HG02981 (cell line): ENCODE results near the gene VAV3.

Experiments
- ATAC-seq: cut with Tn5 transposase; IDR thresholded peaks from one replicate; pipeline ENCODE4 v1.9.1; 2021; ENCODE audit warnings: mild to moderate bottlenecking, moderate library complexity; ENCODE audit not compliant: unreplicated experiment

The VAV3 gene

DNA sequence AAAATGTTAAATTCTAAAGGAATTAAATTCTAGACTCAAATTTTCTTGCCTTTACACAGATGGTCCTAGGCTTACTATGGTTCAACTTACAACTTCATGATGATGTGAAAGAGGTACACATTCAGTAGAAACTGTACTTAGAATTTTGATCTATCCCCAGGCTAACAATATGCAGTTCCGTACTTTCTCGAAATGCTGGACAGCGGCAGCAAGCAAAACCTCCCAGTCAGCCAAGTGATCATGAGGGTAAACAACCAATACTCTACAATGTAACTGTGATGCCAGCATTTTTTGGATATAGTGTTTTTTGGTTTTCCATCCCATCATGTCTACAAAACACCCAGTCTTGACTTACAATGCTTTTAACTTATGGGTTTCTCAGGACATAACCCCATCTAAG is 25.7 kb downstream of the VAV3 start:
- ATAC-seq: no peak

- ATAC-seq: peak; percentile 46
These were observed 28.2 kb downstream of the VAV3 start for GRCh38 chr1:107936498-107937481.

- peak; percentile 72 for ATAC-seq
These were observed 29.4 kb downstream of the VAV3 start for GRCh38 chr1:107935396-107936064.

DNA sequence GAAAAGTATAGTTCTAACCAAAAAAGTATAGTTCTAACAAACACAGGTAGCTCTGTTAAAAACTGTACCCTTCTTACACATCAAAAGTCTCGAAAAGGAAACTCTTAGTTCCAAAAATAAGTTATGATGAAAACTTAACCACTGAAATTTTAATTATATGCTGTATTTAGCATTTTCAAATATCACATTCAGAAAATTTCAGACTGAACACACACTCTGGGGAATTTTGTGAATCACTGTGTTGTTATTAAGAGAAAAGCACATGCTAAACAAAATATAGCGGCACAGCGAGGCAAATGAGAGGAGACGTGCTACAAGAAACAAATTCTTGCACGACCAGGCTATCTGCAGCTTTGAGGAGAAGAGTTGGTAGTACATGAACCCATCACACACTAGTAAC is 30.4 kb downstream of the VAV3 start:
- no peak for ATAC-seq

GRCh38 chr1:107933736-107934135 is 31.2 kb downstream of the VAV3 start:
- no peak for ATAC-seq

DNA sequence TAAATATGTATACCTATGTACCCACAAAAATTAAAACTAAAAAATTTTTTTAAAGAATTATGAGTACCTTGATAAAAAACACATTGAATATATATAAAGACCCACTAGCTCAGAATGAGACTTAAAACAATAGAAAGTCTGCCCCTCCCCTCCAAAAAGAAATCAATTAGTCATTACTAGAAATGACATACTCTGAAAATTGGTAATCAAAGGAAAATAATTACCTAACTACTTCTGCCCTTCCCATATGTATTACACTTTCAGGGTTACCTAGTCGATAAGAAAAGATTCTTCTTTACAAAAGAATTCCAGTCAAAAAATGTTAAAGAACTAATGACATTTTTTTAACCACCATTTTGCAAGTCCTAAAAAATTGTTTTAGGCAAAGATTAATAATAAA is 34.7 kb downstream of the VAV3 start:
- no peak for ATAC-seq

- ATAC-seq: no peak
These were observed 37.2 kb downstream of the VAV3 start for GRCh38 chr1:107927820-107928219.

DNA sequence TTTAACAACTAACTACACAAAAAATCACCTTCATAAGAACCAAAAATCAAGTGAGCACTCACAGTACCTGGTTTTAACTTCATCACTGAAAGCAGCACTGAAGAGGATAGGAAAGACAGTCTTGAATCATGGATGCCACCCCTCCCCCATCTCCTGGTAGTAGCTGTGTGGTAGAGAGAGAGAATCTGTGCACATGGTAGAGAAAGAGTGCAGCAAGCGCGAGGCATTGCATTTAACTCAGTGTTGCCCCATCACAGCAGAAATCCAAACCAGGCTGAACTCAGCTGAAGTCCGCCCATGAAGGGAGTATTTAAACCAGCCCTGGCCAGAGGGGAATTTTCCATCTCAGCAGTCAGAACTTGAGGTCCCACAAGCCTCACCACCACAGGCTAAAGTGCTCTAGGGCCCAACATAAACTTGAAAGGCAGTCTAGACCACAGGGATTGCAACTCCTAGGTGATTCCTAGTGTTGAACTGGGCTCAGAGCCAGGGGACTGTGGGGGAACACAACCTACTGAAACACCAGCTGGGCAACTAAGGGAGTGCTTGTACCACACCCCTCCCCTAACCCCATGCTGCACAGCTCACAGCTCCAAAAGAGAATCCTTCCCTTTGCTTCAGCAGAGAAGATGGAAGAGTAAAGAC is 38.4 kb downstream of the VAV3 start:
- no peak for ATAC-seq

DNA sequence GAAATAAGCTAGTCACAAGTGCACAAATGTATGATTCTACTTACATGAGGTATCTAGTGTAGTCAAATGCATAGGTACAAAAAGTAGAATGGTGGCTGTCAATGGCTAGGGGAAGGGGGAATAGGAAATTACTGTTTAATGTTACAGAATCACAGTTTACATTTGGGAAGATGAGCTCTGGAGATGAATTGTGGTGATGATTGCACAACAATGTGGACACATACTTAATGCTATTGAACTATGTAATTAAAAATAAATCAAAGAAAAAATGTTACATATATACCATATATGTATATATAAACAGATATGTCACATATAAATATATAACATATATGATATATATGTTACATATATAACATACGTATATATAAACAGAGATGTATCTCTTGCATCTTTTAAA is 39.4 kb downstream of the VAV3 start:
- no peak for ATAC-seq

DNA sequence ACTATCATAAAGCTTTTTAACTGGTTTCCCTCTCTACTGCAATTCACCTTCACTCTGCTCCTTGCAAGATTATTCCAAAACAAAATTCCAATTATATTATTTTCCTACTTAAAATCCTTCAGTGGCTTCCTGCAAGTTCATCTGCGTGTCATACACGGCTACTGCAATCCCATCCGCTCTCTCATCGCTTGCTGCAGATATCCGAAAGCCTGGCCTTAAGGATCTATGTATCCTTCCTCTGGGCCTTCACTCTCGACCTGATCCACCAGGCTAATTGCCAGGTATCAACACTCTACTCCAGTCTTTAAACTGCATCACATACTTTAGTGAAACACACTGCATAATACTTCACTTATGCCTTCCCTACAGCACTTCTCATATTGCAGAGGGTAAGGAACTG is 44.0 kb downstream of the VAV3 start:
- no peak for ATAC-seq

GRCh38 chr1:107920561-107920960 is 44.4 kb downstream of the VAV3 start:
- ATAC-seq: no peak

GRCh38 chr1:107919953-107920352 is 45.0 kb downstream of the VAV3 start:
- ATAC-seq: no peak

GRCh38 chr1:107914119-107914765 is 50.7 kb downstream of the VAV3 start:
- no peak for ATAC-seq

DNA sequence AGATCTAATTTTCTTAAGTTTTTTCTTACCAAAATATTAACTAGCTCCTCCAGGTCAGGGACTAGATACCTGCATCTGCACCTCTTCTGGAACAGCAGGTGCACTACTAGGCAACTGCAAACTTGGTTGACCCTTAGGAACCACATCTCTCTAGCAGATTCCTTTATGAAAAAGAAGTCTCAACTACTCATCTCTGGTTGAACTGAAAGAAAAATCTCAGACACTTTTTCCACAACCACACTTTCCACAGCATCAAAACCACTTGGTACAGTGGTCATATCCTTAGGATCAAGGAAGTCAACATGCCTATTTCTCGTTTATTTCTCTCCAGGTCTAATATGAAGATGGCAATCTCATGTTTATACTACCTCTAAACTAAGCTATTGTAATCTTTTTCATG is 52.3 kb downstream of the VAV3 start:
- ATAC-seq: no peak

GRCh38 chr1:107900090-107900945 is 64.7 kb downstream of the VAV3 start:
- no peak for ATAC-seq

GRCh38 chr1:107899655-107900054 is 65.3 kb downstream of the VAV3 start:
- no peak for ATAC-seq

- ATAC-seq: no peak
These were observed 67.3 kb downstream of the VAV3 start for GRCh38 chr1:107897438-107898345.

DNA sequence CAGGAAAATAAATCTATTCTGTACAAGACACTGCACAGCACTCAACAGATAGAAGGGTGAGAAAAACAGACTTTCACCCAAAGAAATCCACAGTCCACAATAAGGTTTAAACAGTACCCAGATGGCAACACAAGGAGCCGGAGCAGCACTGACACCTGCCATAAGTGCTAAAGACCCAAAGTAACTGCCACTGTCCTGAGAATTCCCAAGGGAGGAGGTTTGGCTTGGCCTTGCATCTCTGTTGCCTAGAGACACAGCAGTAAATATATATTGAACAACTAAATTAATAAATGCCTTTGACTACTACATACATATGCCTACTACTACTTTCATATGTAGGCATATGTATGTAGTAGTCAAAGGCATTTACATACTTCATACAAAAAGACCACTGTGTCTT is 68.0 kb downstream of the VAV3 start:
- no peak for ATAC-seq

DNA sequence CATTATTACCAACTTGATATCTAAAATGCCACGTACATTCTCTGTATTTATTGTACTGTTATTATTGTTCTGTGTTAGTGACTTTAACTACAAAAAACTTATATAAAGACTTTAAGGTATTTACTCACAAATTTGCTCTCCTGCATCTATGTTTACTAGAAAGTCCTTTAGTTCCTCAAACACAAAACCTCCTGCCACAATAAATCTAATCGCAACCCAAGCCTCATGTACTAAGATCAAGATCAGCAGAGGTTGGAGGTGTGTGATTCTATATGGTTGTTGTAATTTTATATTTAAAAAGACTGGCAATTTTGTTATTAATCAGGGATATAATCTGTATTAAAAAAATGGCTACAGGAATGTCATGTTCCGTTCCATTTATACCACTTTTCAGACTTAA is 68.6 kb downstream of the VAV3 start:
- ATAC-seq: no peak
